Measurements from ENCODE around the gene SEPTIN8.
A peak's percentile ranks its signal among the peaks of the same experiment; 100 is the strongest.

Gene SEPTIN8

DNA sequence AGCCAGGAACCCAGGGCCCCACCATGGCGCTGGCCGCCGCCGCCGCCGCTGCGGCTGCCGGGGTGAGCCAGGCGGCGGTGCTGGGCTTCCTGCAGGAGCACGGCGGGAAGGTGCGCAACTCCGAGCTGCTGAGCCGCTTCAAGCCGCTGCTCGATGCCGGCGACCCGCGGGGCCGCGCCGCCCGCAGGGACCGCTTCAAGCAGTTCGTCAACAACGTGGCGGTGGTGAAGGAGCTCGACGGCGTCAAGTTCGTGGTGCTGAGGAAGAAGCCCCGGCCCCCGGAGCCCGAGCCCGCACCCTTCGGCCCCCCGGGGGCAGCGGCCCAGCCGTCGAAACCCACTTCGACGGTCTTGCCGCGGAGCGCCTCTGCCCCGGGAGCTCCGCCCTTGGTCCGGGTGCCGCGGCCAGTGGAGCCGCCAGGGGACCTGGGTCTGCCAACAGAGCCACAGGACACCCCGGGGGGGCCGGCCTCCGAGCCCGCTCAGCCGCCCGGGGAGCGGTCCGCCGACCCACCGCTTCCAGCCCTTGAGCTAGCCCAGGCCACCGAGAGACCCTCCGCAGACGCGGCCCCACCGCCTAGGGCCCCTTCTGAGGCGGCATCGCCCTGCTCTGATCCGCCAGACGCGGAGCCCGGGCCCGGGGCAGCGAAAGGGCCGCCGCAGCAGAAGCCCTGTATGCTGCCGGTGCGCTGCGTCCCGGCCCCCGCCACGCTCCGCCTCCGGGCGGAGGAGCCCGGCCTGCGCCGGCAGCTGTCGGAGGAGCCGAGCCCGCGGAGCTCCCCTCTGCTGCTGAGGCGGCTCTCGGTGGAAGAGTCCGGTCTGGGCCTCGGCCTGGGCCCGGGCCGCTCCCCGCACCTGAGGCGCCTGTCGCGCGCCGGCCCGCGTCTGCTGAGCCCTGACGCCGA is 36.8 kb upstream of the SEPTIN8 start:
- DNase-seq: no peak
- TF ChIP-seq, protein P1, sequence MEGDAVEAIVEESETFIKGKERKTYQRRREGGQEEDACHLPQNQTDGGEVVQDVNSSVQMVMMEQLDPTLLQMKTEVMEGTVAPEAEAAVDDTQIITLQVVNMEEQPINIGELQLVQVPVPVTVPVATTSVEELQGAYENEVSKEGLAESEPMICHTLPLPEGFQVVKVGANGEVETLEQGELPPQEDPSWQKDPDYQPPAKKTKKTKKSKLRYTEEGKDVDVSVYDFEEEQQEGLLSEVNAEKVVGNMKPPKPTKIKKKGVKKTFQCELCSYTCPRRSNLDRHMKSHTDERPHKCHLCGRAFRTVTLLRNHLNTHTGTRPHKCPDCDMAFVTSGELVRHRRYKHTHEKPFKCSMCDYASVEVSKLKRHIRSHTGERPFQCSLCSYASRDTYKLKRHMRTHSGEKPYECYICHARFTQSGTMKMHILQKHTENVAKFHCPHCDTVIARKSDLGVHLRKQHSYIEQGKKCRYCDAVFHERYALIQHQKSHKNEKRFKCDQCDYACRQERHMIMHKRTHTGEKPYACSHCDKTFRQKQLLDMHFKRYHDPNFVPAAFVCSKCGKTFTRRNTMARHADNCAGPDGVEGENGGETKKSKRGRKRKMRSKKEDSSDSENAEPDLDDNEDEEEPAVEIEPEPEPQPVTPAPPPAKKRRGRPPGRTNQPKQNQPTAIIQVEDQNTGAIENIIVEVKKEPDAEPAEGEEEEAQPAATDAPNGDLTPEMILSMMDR (IDR thresholded peaks at IDR 0.05; ENCODE audit: low read depth, low read length, missing control alignments): no peak
- peaks cover 19% of the 10 kb centered on the region for H3K27me3 ChIP-seq (replicated peaks)
- H3K27ac ChIP-seq: no peak overlapping the region
- H3K36me3 ChIP-seq (replicated peaks): no peaks in the 10 kb centered on the region
- peak overlapping the region; percentile 27 for H3K4me3 ChIP-seq (ENCODE audit: low read depth, low read length)
- in situ Hi-C loops (cut with HindIII; ENCODE audit: low pct_ligation_motif_present, low sequenced_read_pairs): no loop called here

DNA sequence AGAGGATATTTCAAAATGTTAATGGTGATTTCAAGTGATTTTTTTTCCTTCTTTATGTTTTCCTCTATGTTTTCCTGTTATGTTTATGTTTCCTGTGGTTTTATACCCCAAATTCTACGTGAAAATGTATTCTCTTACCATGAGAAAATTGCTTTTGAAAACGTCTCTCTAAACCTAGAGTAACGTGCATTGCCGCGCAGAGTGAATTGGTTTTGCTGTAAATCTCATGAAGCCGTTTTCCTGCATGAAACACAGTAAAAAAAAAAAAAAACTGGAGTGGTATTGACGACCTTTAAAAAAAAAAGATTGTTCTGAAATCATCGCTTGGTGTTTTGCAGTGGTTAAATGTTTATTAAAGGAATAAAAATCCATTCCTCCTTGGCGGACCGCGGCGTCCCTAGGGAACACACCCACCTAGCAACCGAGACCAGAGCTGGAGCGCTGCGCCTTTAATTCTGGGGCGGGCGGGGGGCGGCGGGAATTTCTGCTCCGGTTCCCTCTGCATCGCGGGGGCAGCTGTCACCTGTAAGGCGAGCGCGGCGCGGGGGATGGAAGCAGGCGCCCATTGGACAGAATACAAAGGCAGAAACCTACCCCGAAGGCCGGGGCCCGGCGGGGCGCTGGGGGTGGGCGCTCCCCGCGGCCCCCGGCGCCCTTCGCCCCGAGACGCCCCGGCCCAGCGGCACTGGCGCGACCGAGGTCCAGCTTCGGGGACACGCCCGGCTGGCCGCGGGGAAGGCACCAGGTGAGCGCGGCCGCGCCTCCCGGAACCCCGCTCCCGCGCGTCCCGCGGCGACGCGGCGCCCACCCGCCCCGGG is 36.0 kb upstream of the SEPTIN8 start, which contains the start of gene SOWAHA:
SOWAHA (plus strand) TSS at position 522 of the 818 bp plus-strand sequence. CDS start 320 bp downstream, outside the sequence.
- no peak within 1 kb of the TSS for H3K27ac ChIP-seq
- no peak for DNase-seq
- H3K36me3 ChIP-seq (replicated peaks): no peaks in the 10 kb centered on the region
- H3K27me3 ChIP-seq (replicated peaks): peaks cover 19% of the 10 kb centered on the region
- in situ Hi-C loops (cut with HindIII; ENCODE audit: low pct_ligation_motif_present, low sequenced_read_pairs): no loop called here
- peak within 1 kb of the TSS; percentile 27 for H3K4me3 ChIP-seq (ENCODE audit: low read depth, low read length)
- TF ChIP-seq, protein P1 (IDR thresholded peaks at IDR 0.05; ENCODE audit: low read depth, low read length, missing control alignments): no peak

DNA sequence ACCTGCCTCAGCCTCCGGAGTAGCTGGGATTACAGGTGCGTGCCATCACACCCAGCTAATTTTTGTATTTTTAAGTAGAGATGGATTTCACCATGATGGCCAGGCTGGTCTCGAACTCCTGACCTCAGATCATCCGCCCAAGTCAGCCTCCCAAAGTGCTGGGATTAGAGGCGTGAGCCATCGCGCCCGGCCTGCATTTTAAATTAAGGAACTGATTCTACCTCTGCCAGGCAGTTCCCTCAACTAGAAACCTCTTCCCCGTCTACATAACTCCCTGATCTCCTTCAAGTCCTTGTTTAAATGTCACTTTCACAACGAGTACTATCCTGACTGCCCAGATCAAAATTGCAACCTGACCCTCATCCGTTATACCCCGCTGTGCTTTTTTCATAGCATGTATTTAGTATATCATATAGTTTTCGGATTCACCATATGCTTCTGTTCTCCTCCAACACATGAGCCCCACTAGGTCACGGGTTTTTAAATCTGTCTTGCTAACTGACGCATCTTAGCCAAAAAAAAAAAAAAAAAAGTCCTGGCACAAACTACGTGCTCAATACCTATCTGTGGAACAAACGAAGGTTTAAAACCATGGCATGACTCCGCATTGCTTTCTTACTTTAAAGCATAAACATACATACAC is 35.2 kb upstream of the SEPTIN8 start:
- Histone ChIP-seq H3K36me3 (replicated peaks) (no peaks in the 10 kb centered on the region), H3K27ac (no peak overlapping the region), H3K4me3 (ENCODE audit: low read depth, low read length) (no peak overlapping the region), H3K27me3 (replicated peaks) (peaks cover 19% of the 10 kb centered on the region)
- in situ Hi-C loops (cut with HindIII; ENCODE audit: low pct_ligation_motif_present, low sequenced_read_pairs): no loop called here
- DNase-seq: no peak
- TF ChIP-seq, protein P1 (IDR thresholded peaks at IDR 0.05; ENCODE audit: low read depth, low read length, missing control alignments): no peak

DNA sequence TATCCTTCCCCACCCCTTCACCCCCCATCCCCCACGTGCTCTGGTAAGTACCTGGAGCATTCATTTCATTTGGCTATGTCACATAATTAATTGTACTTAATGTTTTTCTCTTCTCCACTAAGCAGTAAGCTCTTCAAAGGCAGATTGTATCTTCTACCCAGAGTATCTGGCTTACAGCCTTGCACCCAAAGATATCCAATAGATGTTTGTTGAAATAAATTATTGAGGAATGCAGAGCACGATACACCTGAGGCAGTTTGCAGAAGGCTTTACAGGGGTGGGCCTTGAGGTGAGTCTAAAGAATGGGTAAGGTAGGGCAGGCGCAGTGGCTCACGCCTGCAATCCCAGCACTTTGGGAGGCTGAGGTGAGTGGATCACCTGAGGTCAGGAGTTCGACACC is 33.6 kb upstream of the SEPTIN8 start:
- peaks cover 19% of the 10 kb centered on the region for H3K27me3 ChIP-seq (replicated peaks)
- TF ChIP-seq, protein P1 (IDR thresholded peaks at IDR 0.05; ENCODE audit: low read depth, low read length, missing control alignments): no peak
- in situ Hi-C loops (cut with HindIII; ENCODE audit: low pct_ligation_motif_present, low sequenced_read_pairs): no loop called here
- no peak overlapping the region for H3K4me3 ChIP-seq (ENCODE audit: low read depth, low read length)
- H3K27ac ChIP-seq: no peak overlapping the region
- H3K36me3 ChIP-seq (replicated peaks): no peaks in the 10 kb centered on the region
- no peak for DNase-seq

DNA sequence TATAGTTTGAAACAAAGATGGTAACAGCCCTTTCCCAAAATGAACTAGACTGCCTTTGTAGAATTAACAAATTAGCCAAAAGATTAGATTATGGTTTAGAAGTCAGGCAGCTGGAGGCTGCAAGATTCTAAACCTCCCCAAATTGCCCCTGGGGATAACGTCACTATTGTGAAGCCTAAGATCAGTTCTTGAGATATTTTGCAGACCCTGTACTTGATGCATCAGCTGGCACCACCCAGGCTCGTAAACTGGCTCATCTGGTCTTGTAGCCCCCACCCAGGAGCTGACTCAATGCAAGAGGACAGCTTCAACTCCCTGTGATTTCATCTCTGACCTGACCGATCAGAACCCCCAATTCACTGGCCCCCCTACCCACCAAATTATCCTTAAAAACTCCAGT is 31.8 kb upstream of the SEPTIN8 start:
- in situ Hi-C loops (cut with HindIII; ENCODE audit: low pct_ligation_motif_present, low sequenced_read_pairs): no loop called here
- no peak for DNase-seq
- Histone ChIP-seq H3K27ac (no peak overlapping the region), H3K4me3 (ENCODE audit: low read depth, low read length) (no peak overlapping the region), H3K27me3 (replicated peaks) (peaks cover 18% of the 10 kb centered on the region), H3K36me3 (replicated peaks) (no peaks in the 10 kb centered on the region)
- TF ChIP-seq, protein P1 (IDR thresholded peaks at IDR 0.05; ENCODE audit: low read depth, low read length, missing control alignments): no peak
